Fibroblast of skin of right biceps (primary cell): ENCODE measurements around the gene KRT72.

Experiments
- DNase-seq: peaks from one replicate; pipeline ENCODE4 v3.0.0-alpha.2; 2013

Gene KRT72

DNA sequence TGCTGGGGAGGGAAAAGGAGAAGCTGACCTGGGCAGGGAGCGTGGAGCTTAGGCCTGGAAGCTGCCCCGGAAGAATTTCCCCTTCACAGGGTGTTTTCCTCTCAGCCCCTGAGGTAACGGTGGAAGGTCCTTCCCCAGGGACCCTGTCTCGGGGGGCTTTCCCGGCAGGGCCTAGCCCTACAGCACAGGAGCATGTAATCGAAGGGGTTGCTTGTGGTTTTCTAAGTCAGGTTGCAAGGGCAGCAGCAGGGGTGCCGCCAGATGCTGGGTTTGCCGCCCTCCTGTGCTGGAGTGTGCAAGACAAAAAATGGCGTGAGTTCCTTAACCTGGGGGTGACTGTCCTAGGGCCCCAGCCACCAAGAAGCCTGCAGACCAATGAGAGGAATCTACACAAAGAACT, 26.0 kb downstream of the KRT72 start:
- no peak for DNase-seq

DNA sequence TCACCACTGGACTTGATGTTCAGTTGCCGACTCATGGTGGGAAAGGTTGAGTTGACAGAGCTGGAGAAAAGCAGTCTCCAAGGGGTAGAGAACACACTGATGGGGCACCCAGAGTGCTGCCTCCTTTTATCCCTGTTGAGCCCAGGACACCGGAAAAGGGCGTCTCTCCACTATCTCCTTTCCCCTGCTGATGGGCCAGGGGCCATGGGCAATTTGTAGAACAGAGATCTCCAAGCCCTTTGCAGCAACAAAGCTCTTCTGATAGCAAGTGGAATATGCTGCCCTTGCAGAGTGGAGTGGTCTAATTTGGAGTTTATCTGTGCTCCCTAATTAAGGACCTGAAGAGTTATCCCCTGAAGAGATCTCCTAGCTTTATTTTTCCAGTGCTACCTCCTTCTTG, 27.5 kb downstream of the KRT72 start, which contains the start of gene KRT74:
Gene KRT74, minus strand, starts transcription at position 101 of the 400 bp plus-strand sequence. Its CDS starts 66 bp downstream, at position 35.
- no peak for DNase-seq

DNA sequence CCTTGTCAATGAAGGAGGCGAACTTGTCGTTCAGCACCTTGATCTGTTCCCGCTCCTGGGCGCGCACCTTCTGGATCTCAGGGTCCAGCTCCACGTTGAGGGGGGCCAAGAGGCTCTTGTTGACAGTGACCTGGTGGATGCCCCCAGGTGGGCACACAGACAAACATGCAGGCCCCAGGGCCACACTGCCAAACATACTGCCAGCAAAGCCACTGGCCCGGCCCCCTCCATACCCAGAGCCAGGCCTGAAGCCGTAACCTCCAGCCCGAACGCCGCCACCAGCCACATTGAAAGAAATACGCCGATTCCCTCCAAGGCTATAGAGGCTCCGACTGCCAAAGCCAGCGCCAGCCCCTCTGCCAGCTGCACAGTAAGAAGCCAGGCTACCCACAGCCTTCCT, 28.0 kb downstream of the KRT72 start:
- DNase-seq = no peak

DNA sequence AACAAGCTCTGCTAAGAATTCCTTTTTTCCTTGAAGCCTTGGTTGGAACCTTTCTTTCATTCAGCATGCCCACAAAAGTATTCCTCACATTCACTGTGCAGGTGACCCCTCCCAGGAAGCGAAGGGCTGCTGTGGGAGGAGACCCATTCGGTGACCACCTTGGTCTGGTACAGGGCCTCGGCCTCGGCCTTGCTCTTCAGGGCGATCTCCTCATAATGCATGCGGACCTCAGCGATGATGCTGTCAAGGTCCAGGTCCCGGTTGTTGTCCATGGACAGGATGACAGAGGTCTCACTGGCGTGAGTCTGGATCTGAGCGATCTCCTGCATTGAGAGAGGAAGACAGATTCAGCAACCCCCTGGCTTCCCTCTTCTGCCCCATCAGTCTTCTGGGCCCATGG, 30.8 kb downstream of the KRT72 start:
- no peak for DNase-seq

DNA sequence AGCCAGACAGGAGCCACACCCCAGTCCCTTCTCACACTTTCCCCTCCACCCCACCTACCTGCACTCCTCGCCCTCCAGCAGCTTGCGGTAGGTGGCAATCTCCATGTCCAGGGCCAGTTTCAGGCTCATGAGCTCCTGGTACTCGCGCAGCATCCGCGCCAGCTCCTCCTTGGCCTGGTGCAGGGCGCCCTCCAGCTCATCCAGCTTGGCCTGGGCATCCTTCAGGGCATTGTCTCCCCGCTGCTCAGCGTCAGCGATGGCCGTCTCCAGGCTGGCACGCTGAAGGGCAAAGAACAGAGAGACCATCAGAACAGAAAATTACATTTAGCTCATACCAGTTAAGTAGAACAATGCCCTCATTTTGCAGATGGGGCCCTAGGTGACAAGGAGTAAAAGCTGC, 33.2 kb downstream of the KRT72 start:
- no peak for DNase-seq

DNA sequence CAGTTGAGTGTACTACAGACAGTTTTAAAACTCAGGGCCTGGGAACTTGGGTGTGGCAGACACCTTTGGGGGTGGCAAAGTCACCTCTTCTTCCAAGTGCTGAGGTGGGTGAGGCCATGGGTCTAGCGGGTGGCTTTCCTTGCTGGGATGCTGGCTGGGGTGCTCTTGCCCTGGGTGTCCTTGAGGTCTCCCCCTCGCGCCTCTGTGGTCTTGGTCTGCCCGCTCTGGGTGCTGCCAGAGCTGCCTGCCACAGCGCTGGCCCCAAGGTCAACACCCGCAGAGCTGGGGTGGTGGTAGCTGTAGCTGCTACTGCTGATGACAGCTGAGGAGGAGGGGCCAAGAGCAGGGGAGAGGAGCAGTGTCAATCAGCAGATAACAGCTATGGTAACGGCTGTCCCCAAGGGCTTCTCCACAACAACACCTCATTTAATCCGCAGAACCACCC, 34.4 kb downstream of the KRT72 start:
- DNase-seq = no peak

DNA sequence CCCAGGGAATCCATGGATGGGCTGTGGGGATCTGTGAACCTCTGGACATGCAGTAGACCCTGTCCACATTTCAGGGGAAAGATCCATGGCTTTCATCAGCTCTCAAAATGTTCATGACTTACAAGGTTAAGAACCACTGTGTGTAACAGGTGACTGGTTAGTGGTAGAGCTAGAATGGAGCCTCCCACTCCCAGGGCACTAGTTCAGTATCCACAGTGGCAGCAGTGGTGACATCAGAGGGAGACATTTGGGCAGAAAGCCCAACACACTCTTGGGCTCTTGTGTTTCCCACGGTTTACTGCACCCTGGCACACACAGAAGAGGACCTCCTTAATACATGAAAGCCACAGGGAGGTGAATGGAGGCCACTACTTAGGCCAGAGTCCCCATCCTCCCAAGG, 36.7 kb downstream of the KRT72 start:
- DNase-seq = no peak

DNA sequence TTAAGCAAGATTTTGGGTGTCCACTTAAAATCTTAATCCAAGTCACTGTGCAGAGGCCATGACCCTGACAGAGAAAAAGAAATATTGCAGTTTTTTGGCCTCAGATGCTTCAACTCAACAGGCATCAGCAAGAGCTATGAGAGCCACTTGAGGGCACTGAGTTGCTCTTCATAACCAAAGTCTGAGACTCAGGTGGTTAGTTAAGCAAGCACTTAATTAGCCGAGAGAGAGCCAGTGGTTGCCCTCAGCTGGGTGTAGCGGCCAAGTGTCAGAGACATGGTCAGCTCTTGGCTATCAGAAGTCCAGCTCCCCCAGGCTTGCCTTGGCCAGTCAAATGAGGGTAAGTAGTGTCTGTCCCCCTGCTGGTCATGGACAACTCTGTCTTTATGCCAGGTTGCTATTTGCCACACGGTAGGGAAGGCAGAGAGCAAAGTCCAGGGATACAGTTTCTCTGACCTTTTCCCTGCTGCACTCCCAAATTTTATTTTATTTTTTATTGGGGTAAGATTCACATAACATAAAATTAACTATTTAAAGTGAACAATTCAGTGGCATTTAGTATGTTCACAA, 39.3 kb downstream of the KRT72 start:
- no peak for DNase-seq

DNA sequence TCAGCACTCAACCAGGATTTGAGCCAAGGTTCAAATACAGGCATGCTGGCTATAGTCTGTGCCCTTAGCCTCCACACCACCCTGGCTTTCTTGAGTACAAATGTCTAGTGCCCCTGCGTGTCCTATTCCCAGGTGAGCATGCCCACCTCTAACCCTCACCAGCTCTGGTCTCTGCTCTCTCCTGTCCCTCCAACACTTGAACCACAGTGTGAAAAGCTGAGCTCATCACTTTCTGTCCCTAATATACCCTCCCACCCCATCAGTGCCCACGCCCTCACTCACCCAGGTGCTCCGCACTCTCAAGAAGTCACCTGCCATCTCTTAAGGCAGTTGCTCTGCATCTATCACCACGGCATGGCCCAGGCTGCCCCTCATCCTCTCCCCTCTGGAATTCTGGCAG, 41.3 kb downstream of the KRT72 start:
- DNase-seq = no peak

DNA sequence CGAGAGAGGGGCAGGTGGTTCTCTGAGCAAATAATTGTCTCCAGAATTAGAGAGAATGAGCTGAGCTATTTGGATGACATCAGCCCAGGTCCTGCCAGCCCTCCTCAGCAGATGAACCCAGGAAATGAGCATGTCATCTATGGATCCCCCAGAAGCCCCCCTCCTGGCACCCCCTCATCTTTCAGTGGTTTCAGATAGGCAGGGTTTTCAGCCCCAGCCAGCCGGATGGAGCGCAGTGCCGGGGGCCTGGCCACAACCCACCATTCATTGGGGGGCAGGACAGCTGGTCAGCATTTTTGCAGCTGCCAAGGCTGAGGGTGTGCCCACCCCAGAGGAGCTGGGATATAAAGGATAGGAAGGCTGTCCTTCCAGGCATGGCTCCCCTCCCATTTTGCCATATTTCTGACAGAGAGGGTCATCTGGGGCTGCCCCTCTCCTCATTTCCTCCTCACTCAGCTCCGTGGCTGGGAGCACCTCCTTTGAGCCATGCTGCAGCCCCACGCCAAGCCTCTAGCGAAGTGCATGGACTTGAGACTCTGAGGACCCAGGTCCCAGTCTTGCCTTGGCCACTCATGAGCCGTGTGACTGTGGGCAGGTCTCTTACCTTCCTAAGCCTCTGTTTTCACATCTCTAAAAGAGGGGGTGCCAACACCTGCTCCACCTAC, 42.4 kb downstream of the KRT72 start:
- no peak for DNase-seq

DNA sequence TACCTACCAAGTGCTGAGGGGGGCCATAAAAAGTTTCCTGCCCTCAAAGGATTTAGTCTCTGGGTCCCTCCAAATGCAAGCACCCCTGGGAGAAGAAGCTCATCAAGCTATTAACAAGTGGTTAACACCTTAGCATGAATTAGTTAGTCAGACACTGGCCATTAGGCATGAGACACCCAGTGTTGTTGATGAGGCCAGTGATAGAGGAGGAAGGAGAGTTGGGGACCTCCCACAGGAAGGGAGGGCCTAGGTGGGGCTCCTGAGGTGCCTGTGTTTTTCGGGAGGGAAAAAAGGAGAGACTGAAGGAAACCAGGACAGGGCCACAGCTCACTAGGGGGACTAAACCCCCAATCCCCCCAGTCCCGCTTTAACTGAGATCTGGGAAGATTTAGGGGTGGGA, 43.8 kb downstream of the KRT72 start:
- DNase-seq = no peak

DNA sequence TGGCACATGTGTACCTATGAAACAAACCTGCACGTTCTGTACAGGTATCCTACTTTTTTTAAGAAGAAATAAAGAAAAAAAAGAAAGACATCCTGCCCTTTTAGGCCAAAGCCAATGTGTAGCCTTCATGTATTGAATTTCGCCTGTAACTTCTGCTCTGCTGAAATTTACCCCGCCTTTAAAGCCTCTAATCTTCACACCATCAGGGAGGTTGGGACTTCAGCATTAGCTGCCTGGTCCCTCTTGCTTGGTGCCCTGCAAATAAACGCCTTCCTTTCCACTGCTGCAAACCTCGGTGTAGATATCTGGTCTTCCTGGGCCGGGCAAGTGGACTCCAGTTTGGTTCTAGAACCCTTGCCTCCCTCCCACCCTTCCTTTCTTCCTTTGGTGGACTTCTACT, 45.7 kb downstream of the KRT72 start:
- DNase-seq = no peak

DNA sequence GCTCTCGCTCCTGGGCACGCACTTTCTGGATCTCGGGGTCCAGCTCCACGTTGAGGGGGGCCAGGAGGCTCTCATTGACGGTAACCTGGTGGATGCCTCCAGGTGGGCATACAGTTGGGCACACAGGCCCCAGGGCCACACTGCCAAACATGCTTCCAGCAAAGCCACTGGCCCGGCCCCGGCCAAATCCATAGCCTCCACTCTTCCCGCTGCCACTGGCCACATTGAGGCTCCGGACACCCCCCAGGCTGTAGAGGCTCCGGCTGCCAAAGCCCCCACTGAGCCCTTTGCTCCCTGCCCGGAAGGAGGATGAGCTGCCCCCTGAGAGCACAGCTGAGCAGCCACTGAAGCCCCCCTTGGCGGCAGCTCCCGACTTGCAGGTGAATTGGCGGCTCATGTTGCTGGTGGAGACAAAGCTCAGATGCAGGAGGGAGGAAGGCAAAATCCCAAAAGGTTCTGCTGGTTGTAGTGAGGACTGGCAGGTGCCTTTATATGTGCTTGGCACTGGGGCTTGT, 48.5 kb downstream of the KRT72 start, which contains the start of gene KRT71:
Gene KRT71, minus strand, starts transcription at position 465 of the 515 bp plus-strand sequence. Its CDS starts 68 bp downstream, at position 397.
- DNase-seq = no peak

DNA sequence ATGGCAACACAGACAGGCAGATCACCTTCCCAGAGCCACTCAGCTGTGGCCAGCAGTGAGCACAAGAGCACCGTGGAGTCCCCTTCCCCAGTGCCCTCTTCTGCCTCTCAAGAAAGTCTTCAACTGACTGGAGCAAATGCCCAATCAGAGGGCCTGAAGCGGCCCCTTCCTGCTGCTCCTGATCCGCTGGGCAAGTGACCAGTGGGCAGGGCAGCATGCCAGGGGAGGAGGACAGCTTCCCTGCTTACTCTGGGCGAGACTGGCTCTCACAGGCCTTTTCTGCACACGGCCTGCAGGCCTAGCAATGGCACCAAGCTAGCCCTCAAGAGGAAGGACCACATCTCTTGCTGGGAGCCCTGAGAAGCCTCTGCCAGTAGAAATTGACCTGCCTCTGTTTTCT, 49.2 kb downstream of the KRT72 start:
- no peak for DNase-seq

DNA sequence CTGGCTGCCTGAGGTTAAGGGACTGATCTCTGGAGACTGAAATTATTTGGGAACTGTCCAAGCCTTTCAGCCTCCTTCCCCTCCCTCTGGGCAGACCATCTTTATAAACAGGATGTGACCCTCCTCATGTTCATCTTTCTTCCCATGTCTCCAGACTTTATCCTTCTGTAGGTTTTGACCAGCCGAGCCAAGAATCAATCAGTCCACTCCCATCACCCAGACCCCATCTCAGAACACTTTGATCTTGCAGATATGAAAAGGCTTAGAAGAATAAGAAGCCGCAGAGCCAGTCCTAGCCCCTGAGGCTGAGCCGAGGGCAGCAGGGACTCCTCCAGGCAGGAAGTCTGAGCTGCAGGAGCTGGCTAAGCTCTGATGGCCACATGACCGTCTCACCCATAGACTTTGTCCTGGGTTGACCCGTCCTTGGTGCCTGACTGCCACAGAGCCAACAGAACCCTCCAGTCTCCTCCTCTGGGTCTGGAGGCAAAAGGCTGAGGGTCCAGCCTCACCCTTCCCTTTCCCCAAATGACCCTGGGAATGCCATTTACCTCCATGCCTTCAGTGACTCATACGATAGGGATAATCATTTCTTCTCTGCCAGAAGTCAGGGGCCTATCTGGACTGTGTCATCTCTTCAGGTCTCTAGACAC, 49.9 kb downstream of the KRT72 start:
- DNase-seq = no peak

DNA sequence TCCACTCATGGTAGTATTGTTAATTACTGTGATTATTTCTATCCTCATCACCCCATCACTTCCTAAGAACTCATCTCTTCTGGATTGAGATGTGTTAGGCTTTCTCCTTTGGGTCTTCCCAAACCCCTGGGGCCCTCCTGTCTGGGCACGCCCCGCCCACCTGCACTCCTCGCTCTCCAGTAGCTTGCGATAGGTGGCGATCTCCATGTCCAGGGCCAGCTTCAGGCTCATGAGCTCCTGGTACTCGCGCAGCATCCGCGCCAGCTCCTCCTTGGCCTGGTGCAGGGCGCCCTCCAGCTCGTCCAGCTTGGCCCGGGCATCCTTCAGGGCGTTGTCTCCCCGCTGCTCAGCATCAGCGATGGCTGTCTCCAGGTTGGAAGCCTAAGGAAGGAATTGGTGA, 55.1 kb downstream of the KRT72 start:
- no peak for DNase-seq

DNA sequence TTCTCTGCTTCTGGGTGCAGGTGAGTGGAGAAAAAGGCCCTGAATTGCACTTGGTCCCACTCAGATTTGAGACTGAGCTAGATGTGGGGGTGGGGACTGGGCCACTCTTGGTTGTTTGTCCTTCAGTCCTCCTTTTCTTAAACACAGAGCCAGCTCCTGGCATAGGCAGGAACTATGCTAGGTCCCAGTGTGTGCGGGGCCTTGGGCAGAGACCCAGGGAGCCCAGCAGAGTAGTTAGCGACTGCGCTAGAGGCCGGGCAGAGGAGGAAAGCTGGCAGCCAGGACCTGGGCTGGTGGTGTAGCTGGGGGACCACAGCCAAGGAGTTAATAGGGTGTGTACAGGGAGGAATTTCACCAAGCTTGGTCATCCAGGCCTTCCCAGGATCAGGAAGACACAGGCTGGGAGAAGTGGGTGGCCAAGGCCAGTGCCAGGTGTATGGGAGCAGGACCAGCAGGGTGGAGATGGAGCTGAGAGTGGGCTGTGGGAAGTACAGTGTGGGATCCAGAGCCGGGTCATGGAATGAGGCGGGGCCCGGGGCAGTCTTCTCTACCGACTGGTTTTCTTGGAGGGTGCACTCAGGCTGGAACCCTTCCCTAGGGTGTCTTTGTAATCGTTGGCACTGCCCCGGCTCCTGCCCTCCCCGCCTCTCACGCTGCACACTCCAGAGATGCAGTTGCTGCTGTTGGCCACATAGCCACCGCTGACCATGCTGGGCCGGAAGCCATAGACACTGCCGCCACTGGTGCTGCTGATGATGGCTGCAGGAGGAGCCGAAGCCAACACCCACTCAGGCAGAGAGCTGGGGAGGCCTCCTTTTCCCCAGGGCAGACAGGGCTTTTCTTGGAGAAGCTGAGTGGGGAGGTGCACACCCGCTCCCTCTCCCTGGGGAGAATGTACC, 57.0 kb downstream of the KRT72 start:
- no peak for DNase-seq

DNA sequence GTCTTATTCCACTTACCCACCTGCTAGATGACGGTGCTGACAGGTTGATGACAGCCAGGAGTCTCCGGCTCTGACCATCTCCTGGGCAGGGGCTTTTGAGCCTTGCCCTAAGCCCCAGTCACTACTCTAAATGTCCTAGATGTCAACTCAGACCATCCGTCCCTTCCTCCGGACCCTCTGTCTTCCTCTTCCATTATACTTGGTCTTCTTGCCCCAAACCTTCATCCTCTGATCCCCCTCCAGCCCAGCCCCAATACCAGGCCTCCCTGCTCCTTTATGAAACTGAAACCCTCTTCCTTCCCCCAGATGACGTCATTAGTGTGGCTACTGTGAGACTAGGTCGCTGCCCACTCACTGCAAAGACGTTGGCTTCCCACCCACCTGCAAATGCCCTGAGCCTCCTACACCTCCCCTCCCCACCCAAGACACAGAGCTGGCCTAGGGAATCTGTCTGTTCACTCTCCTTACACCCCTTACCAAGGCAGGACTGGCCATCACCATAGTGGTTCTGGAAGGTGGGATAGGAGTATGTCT, 58.4 kb downstream of the KRT72 start:
- no peak for DNase-seq

DNA sequence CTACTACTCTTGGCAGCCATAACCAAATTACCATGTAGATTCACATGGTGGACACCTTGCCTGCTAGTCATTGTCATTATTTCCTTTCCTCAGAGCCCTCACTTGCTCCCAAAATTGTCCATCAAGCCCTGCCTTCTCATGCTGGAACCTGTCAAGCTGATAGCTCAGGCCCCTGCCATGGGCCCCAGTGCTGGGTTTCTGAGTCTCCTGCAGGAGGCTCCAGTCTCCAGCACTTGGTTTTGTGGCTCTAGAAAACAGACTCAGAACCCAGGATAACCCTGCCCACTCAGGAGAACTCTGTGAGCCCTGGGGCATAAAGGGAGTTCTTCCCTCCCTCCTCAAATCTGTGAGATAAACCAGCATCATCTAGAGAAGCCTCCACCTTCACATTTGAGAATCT, 59.1 kb downstream of the KRT72 start:
- no peak for DNase-seq

DNA sequence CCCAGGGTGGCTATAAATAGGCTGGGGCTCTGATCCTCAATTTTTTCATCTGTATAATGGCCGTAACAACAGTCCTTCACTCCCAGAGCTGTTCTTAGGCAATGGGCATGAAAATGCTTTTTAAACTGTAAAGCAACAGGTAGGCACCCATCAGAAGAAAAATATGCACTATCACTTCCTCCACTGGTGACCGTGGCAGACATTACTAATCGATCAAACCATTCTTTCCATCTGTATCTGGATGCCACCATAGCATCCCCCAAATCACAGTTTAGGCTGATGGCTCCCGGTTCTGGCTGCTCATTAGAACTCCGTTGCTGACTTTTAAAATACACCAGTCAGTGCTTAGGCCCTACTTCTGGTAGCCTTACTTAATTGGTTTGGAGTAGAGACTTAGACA, 59.6 kb downstream of the KRT72 start:
- no peak for DNase-seq

DNA sequence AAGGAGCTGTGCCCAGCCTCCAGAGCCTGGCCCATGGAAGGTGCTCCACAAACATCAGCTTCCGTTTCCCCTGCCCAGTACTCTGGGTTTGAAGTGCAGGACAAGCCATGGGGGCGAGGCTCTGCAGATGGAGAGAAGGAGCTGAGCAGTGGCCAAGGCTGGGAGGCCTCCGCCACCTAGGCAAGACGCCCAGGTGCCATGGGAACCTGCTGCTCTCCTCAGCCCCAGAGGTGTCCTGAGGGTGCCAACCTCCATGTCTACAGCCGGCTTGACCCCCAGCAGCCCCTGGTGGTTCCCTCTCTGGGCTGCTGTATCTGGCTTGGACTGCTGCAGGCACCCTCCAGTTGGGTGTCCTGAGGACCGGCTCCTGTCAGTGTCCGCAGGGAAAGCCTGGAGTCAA, 60.7 kb downstream of the KRT72 start:
- DNase-seq = no peak

DNA sequence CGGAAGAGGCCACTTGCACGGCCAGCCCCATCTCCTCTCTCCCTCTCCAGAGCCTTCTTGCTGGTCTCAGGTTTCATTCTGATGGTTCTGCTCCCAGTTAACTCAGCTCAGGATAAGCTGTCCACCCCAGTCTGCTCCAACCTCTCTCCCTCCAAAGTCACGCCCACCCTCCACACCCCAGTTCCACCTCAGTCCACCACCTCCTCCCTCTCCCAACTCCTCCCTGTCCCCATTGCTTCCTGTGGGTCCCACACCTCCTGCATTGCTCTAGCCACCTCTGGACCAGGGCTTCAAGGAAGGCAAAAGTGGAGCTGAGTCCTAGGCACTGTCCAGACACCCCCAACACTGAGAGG, 61.5 kb downstream of the KRT72 start:
- DNase-seq = no peak
